K562 (cell line): ENCODE results near the gene ADCY9. TPM values are rescaled to one million over a fixed set of nuclear protein-coding genes. Genes with fewer than 3 reads are reported as not detected.

Source experiments
- ATAC-seq: fragments of 200-7000 bp; cut with Tn5 transposase; 3 replicates; pipeline ENCODE4 v1.9.1; 2020; ENCODE audit warnings: moderate library complexity
- BruUV-seq: library from RNA; stranded (reverse); fragments of 400-500 nt; replicated peaks from 2 replicates; lab custom pipeline; 2021; lab: Mats Ljungman, UMichigan
- CTCF ChIA-PET: fragments of 300-600 bp; formaldehyde crosslinking; extraction: SDS; loops from one replicate; lab custom pipeline; 2021; ENCODE audit warnings: low intra/inter-chr PET ratio; lab: Yijun Ruan, JAX
- POLR2A ChIA-PET: fragments of 300-600, 350-650 bp; sonication (Branson Sonifier 250); formaldehyde crosslinking; extraction: SDS; loops from one replicate; lab custom pipeline; 2021; ENCODE audit warnings: antibody characterized with exemption, inconsistent platforms; lab: Yijun Ruan, JAX
- DNase-seq, 4 experiments: peaks; one replicate each; pipeline versions ENCODE4 v3.0.0 to v3.0.0-alpha.2; 2011 to 2018; ENCODE audit warnings: low spot score in 3 of 4, mixed read lengths in 3 of 4; ENCODE audit errors: extremely low read depth in 1 of 4
- FAIRE-seq: peaks from 2 replicates; lab custom pipeline; 2011; peaks lifted over from hg19 to GRCh38; lab: Jason Lieb, UNC
- H2AFZ ChIP-seq: 2 replicates; pipeline ENCODE4 v1.6.0; 2011; ENCODE audit warnings: low read depth, low read length, control low read depth, inconsistent platforms
- H3K27ac ChIP-seq: fragments of 200-600 bp; 3 replicates; pipeline ENCODE4 v1.8.0; 2011; ENCODE audit warnings: low read depth, mild to moderate bottlenecking, control low read depth, inconsistent platforms, low read length, moderate library complexity, mixed read lengths; ENCODE audit errors: extremely low read depth
- H3K27me3 ChIP-seq, 2 experiments: fragments of 300-600 bp in 1 of 2; 2 replicates in 1 of 2; 3 replicates in 1 of 2; pipeline versions ENCODE4 v1.6.0 to v1.8.0; 2011; ENCODE audit warnings: inconsistent platforms in 2 of 2, low read length in 2 of 2, mild to moderate bottlenecking in 1 of 2, mixed read lengths in 1 of 2, moderate library complexity in 1 of 2; ENCODE audit not compliant: control insufficient read depth in 2 of 2, insufficient read depth in 2 of 2
- H3K36me3 ChIP-seq: fragments of 300-600 bp; 3 replicates; pipeline ENCODE4 v1.8.0; 2011; ENCODE audit warnings: mild to moderate bottlenecking, low read length, inconsistent platforms; ENCODE audit not compliant: control insufficient read depth, insufficient read depth
- H3K4me1 ChIP-seq, 2 experiments: fragments of 200-600 bp in 1 of 2; replicated peaks in 1 of 2; 2 replicates in 1 of 2; 3 replicates in 1 of 2; pipeline versions ENCODE4 v1.5.1 to v1.8.0; 2011; ENCODE audit warnings: inconsistent platforms in 2 of 2, low read length in 2 of 2, mild to moderate bottlenecking in 1 of 2, mixed read lengths in 1 of 2, moderate library complexity in 1 of 2; ENCODE audit not compliant: control insufficient read depth in 2 of 2, insufficient read depth in 2 of 2
- H3K4me2 ChIP-seq: 2 replicates; pipeline ENCODE4 v1.6.1; 2011; ENCODE audit warnings: low read length, control low read depth, inconsistent platforms, mixed read lengths; ENCODE audit not compliant: insufficient read depth
- H3K4me3 ChIP-seq: fragments of 200-600 bp; sonication (generic), shearing (Covaris generic); 2 replicates; pipeline ENCODE4 v1.5.1; 2016; ENCODE audit warnings: control low read depth, inconsistent platforms
- H3K79me2 ChIP-seq: fragments of 200-600 bp; 3 replicates; pipeline ENCODE4 v1.8.0; 2011; ENCODE audit warnings: low read length, inconsistent platforms; ENCODE audit not compliant: control insufficient read depth, insufficient read depth
- H3K9ac ChIP-seq, 2 experiments: 2 replicates each; pipeline versions ENCODE4 v1.6.0 to v1.6.1; 2011; ENCODE audit warnings: low read depth in 2 of 2, low read length in 2 of 2, control low read depth in 1 of 2, inconsistent platforms in 1 of 2, mild to moderate bottlenecking in 1 of 2, mixed read lengths in 1 of 2; ENCODE audit not compliant: insufficient read depth in 1 of 2
- H3K9me1 ChIP-seq: one replicate; pipeline ENCODE4 v1.6.0; 2011; ENCODE audit warnings: inconsistent platforms, mild to moderate bottlenecking, low read length, moderate library complexity; ENCODE audit not compliant: control insufficient read depth, insufficient read depth
- H3K9me3 ChIP-seq: replicated peaks from 2 replicates; pipeline ENCODE4 v1.5.1; 2011; ENCODE audit warnings: low read depth, low read length, inconsistent platforms; ENCODE audit not compliant: control insufficient read depth, insufficient read depth
- H4K20me1 ChIP-seq: replicated peaks from 2 replicates; pipeline ENCODE4 v1.6.1; 2011; ENCODE audit warnings: low read length, inconsistent platforms, mixed read lengths; ENCODE audit not compliant: control insufficient read depth, insufficient read depth
- ATF1 ChIP-seq, 2 experiments: fragments of 450-650 bp in 1 of 2; IDR thresholded peaks; 2 replicates each; pipeline ENCODE4 v1.6.1; 2016; ENCODE audit warnings: missing compliant biosample characterization in 1 of 2, missing genetic modification characterization in 1 of 2
- E2F6 ChIP-seq, 2 experiments: IDR thresholded peaks; 2 replicates each; pipeline ENCODE4 v1.6.1; 2011; ENCODE audit warnings: borderline replicate concordance in 1 of 2, control low read depth in 1 of 2, low read depth in 1 of 2, low read length in 1 of 2, mild to moderate bottlenecking in 1 of 2, mixed read lengths in 1 of 2, moderate library complexity in 1 of 2; ENCODE audit not compliant: insufficient read depth in 1 of 2, insufficient read length in 1 of 2, poor library complexity in 1 of 2, severe bottlenecking in 1 of 2; ENCODE audit errors: extremely low read depth in 1 of 2
- NBN ChIP-seq: fragments of 450-650 bp; IDR thresholded peaks from 2 replicates; pipeline ENCODE4 v1.6.1; 2016; ENCODE audit warnings: low read depth, mild to moderate bottlenecking
- NFATC3 ChIP-seq: fragments of 450-650 bp; IDR thresholded peaks from 2 replicates; pipeline ENCODE4 v1.6.1; 2017; ENCODE audit warnings: mild to moderate bottlenecking
- NR0B1 ChIP-seq: fragments of 450-650 bp; IDR thresholded peaks from one replicate; pipeline ENCODE4 v1.6.1; 2018; ENCODE audit warnings: mild to moderate bottlenecking, moderate library complexity; ENCODE audit not compliant: partially characterized antibody
- RBM34 ChIP-seq: fragments of 200-400 bp; formaldehyde crosslinking; IDR thresholded peaks from 2 replicates; pipeline ENCODE4 v1.6.1; 2018; ENCODE audit warnings: low read length, borderline replicate concordance; ENCODE audit not compliant: insufficient read depth
- SRSF1 ChIP-seq: fragments of 200-400 bp; formaldehyde crosslinking; IDR thresholded peaks from 2 replicates; pipeline ENCODE4 v1.6.1; 2017; ENCODE audit warnings: mild to moderate bottlenecking, low read depth, low read length, moderate library complexity
- TCF3 ChIP-seq: sonication (generic); formaldehyde crosslinking; IDR thresholded peaks from 2 replicates; pipeline ENCODE4 v1.4.0; 2020; ENCODE audit warnings: mild to moderate bottlenecking, missing genetic modification reagents
- TRIM28 ChIP-seq: fragments of 450-650 bp; IDR thresholded peaks from 2 replicates; pipeline ENCODE4 v1.6.1; 2017
- TSC22D4 ChIP-seq: fragments of 450-650 bp; IDR thresholded peaks from 2 replicates; pipeline ENCODE4 v1.6.1; 2016; ENCODE audit warnings: missing genetic modification characterization, missing biosample characterization, control low read depth
- ZKSCAN3 ChIP-seq: fragments of 250-450 bp; sonication (Bioruptor Pico); IDR thresholded peaks from 2 replicates; pipeline ENCODE4 v1.4.0; 2020
- ZNF408 ChIP-seq: fragments of 250-450 bp; sonication (Bioruptor Pico); IDR thresholded peaks from 2 replicates; pipeline ENCODE4 v1.4.0; 2020; ENCODE audit warnings: low read depth, mild to moderate bottlenecking, moderate library complexity
- WGBS: fragments of 100-300 bp; shearing (Covaris generic); methylation state at CpG from one replicate; pipeline ENCODE4 v1.1.6; 2016; ENCODE audit warnings: low coverage, mixed read lengths; ENCODE audit not compliant: insufficient coverage; ENCODE audit errors: missing lambda C conversion rate; 5-methylcytosine and 5-hydroxymethylcytosine counted together
- in situ Hi-C: fragments of 300-500 bp; cut with MboI; formaldehyde crosslinking; loops from 4 replicates; pipeline ENCODE4 v1.15.0; 2018; ENCODE audit warnings: inconsistent platforms, mixed read lengths
- intact Hi-C: fragments of 100-400 bp; cut with micrococcal nuclease; formaldehyde crosslinking; loops from 2 replicates; pipeline ENCODE4 v1.14.2; 2022
- polyA plus RNA-seq, 8 experiments: library from polyadenylated mRNA; depleted of rRNA in 4 of 8; stranded (reverse) in 5 of 8; unstranded in 3 of 8; fragments of >200 nt; fragmentation: Nextera tagmentation in 2 of 8; fragmentation: Illumina TruSeq in 1 of 8; extraction: Ambion mirVana in 2 of 8; extraction: Trizol in 1 of 8; gene quantifications; 2 replicates each; pipeline versions ENCODE4 v1.2.1 to v1.2.3, GENCODE V29; 2011 to 2014; ENCODE audit warnings: inconsistent platforms in 1 of 8, missing spikeins in 1 of 8
- total RNA-seq, 7 experiments: library from RNA; depleted of rRNA in 6 of 7; stranded (reverse); fragments of >200 nt in 6 of 7; fragmentation: Illumina TruSeq in 2 of 7; extraction: Trizol in 2 of 7; gene quantifications; 2 replicates each; pipeline versions ENCODE4 v1.2.1 to v1.2.3, GENCODE V29; 2011 to 2021; ENCODE audit warnings: low replicate concordance in 1 of 7
- TF ChIP-seq, protein P1 (sequence below): sonication (generic); IDR thresholded peaks from 2 replicates; pipeline ENCODE4 v1.6.1; 2016

ADCY9 gene
- total and polyA plus RNA-seq, 9 of the 15 experiments (the other 6 are each of a cell fraction or from before 2014, with no cell fraction given), result 0.03 to 0.29 (median 0.17) TPM

DNA sequence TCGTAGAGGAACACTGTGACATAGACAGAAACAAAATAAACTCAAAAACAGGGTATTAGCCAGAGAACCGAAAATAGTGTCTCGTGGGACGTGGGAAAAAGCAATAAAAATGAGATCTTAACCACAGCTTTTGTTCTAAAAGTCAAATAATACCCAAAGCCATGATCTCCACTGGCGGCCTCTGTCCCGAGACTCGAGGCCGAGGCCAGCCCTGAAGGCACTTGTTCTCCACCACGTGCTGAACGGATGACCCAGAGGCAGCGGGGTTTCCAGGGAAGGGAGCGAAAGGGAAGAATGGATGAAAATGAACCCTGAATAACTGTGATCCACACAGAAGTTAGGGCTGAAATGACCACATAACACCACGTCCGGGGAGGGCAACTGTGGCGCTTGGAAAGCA, 150.9 kb downstream of the ADCY9 start:
- CTCF ChIA-PET, result no interaction called here
- intact Hi-C loops, result no loop called here
- WGBS, result 6% methylated on average over 15 of the region's 15 CpGs

GRCh38 chr16:3964686-3965290, 151.5 kb downstream of the ADCY9 start:
- Histone ChIP-seq H3K79me2 (no peaks in the 10 kb centered on the region), H3K27me3 (peaks cover 40 to 67% of the 10 kb centered on the region in 2 experiments), H3K36me3 (no peaks in the 10 kb centered on the region), H3K4me2 (no peak overlapping the region), H3K9me3 (no peaks in the 10 kb centered on the region), H3K4me1 (peaks cover 0 to 15% of the 10 kb centered on the region in 2 experiments; a peak in 3 of 5 replicates), H3K9me1 (no peaks in the 10 kb centered on the region), H3K9ac (no peak overlapping the region), H3K27ac (no peak overlapping the region), H2AFZ (no peak overlapping the region), H4K20me1 (no peaks in the 10 kb centered on the region)
- in situ Hi-C loops, result no loop called here
- ChIA-PET POLR2A (no interaction called here), CTCF (no interaction called here)
- ATAC-seq, result no peak
- 27% methylated on average over 24 of the region's 28 CpGs for WGBS
- intact Hi-C loops, result no loop called here
- no peak for DNase-seq
- FAIRE-seq, result no peak
- BruUV-seq, result no TSS peak
- TF ChIP-seq SRSF1, result no peak
- TF ChIP-seq TCF3 (CRISPR knock-in tag), result no peak
- TF ChIP-seq NFATC3, result no peak
- no peak for TF ChIP-seq NR0B1
- TF ChIP-seq RBM34, result no peak
- TF ChIP-seq ZNF408 (CRISPR knock-in tag), result no peak
- TF ChIP-seq, protein P1, sequence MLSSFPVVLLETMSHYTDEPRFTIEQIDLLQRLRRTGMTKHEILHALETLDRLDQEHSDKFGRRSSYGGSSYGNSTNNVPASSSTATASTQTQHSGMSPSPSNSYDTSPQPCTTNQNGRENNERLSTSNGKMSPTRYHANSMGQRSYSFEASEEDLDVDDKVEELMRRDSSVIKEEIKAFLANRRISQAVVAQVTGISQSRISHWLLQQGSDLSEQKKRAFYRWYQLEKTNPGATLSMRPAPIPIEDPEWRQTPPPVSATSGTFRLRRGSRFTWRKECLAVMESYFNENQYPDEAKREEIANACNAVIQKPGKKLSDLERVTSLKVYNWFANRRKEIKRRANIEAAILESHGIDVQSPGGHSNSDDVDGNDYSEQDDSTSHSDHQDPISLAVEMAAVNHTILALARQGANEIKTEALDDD, result no peak
- no peak for TF ChIP-seq TRIM28
- TF ChIP-seq ZKSCAN3 (CRISPR knock-in tag), result no peak
- TF ChIP-seq NBN, result no peak
- TF ChIP-seq, all 486 proteins: peak for 0
- H3K4me3 ChIP-seq, result no peak overlapping the region

More for the DNA sequence above, 150.9 kb downstream of the ADCY9 start:
- POLR2A ChIA-PET, result interaction anchor here (0.6 kb wide), 1 partner anchor 40 kb away, joined by 3 read pairs; no protein-coding TSS in a partner anchor
- no TSS peak for BruUV-seq
- Histone ChIP-seq H3K27me3 (peaks cover 41 to 72% of the 10 kb centered on the region in 2 experiments), H3K4me1 (peaks cover 0 to 15% of the 10 kb centered on the region in 2 experiments; a peak in 3 of 5 replicates), H4K20me1 (no peaks in the 10 kb centered on the region), H3K36me3 (no peaks in the 10 kb centered on the region)
- TF ChIP-seq TSC22D4 (tag) (no peak), ATF1 (CRISPR knock-in tag; IDR thresholded peaks at IDR 0.05) (no peak), ATF1 (tag; IDR thresholded peaks at IDR 0.05) (no peak), E2F6 (IDR thresholded peaks at IDR 0.05; ENCODE audit: borderline replicate concordance in 1 of 2, extremely low read depth in 1 of 2, insufficient read depth in 1 of 2, insufficient read length in 1 of 2, low read depth in 1 of 2, low read length in 1 of 2, poor library complexity in 1 of 2, severe bottlenecking in 1 of 2) (peak in 1 of 2 experiments; percentile 38)
- TF ChIP-seq, all 486 proteins: peak for 1
- Histone ChIP-seq H3K27ac (no peak overlapping the region), H2AFZ (no peak overlapping the region), H3K9ac (no peak overlapping the region), H3K4me3 (no peak overlapping the region), H3K4me2 (no peak overlapping the region), H3K9me3 (no peaks in the 10 kb centered on the region), H3K79me2 (no peaks in the 10 kb centered on the region), H3K9me1 (no peaks in the 10 kb centered on the region)
- in situ Hi-C loops, result no loop called here
- ATAC-seq, result no peak
- no peak for DNase-seq
- no peak for FAIRE-seq
